SK-N-SH (cell line): Measurements from ENCODE around the gene LIMS3.
"Not testable (repeated sequence)": the region's sequence is repeated elsewhere in the genome, so short reads cannot be mapped to it uniquely, and the experiment has no call there.

ENCODE experiments used
- CTCF ChIP-seq: fragments of 200-600 bp; sonication (generic); IDR thresholded peaks from 2 replicates; pipeline ENCODE4 v1.6.1; 2017; ENCODE audit warnings: antibody characterized with exemption, mild to moderate bottlenecking, moderate library complexity
- EZH2phosphoT487 ChIP-seq: fragments of 200-600 bp; sonication (generic); IDR thresholded peaks from 2 replicates; pipeline ENCODE4 v1.6.1; 2017; ENCODE audit warnings: low read depth, mixed run types, mild to moderate bottlenecking, antibody characterized with exemption, moderate library complexity, borderline replicate concordance
- JUND ChIP-seq: IDR thresholded peaks from 2 replicates; pipeline ENCODE4 v1.4.0; 2012
- PBX3 ChIP-seq: IDR thresholded peaks from 2 replicates; pipeline ENCODE4; 2012
- RCOR1 ChIP-seq: fragments of 150-350 bp; IDR thresholded peaks from 2 replicates; pipeline ENCODE4 v1.6.1; 2017; ENCODE audit warnings: antibody characterized with exemption, low read length
- YY1 ChIP-seq: IDR thresholded peaks from 2 replicates; pipeline ENCODE4 v1.4.0; 2012; ENCODE audit warnings: low read depth, mild to moderate bottlenecking

- TF ChIP-seq PBX3, EZH2phosphoT487, CTCF, RCOR1, YY1, JUND: not testable (repeated sequence)
These were observed 67.0 kb downstream of the LIMS3 start for GRCh38 chr2:109965482-109965881.
